ENCODE data around the gene TNNC1. TPM values are rescaled to one million over a fixed set of nuclear protein-coding genes. Genes with fewer than 3 reads are reported as not detected.

Gene TNNC1
- total and polyA plus RNA-seq, 3 donors from 2014 or later, result 11.3 to 91.7 (median 23.2) TPM

- 0 to 2% methylated on average over 22 to 83 of the region's 86 CpGs for WGBS, 2 donors
- no peak for TF ChIP-seq POLR2A (IDR thresholded peaks at IDR 0.05)
- TF ChIP-seq CTCF (IDR thresholded peaks at IDR 0.05), result no peak
- H3K9me3 ChIP-seq, result no peaks in the 10 kb centered on the region
- no peaks in the 10 kb centered on the region for H3K27me3 ChIP-seq
- peak within 1 kb of the TSS; percentile 97 to 98 for H3K4me3 ChIP-seq
- H3K4me1 ChIP-seq, result peaks cover 26% of the 10 kb centered on the region
- peak within 1 kb of the TSS; percentile 96 for H3K27ac ChIP-seq
- no peaks in the 10 kb centered on the region for H3K36me3 ChIP-seq (ENCODE audit: low read depth, missing control alignments)
- peak; percentile 92 for DNase-seq
- intact Hi-C loops (cut with DNase I; ENCODE audit: low total_unique reads), result no loop called here
Observed at GRCh38 chr3:52455283-52456168, 1.7 kb upstream of the TNNC1 start, which contains the start of gene NISCH. Gene NISCH, plus strand, starts transcription at chr3:52455604. Its CDS starts 38 bp downstream, at chr3:52455642.

- H3K4me3 ChIP-seq, result peak overlapping the region; percentile 97 to 98
- H3K27ac ChIP-seq, result peak overlapping the region; percentile 96
- H3K27me3 ChIP-seq, result no peaks in the 10 kb centered on the region
- no peak for TF ChIP-seq POLR2A (IDR thresholded peaks at IDR 0.05)
- no peak for TF ChIP-seq CTCF (IDR thresholded peaks at IDR 0.05)
- H3K4me1 ChIP-seq, result peaks cover 32% of the 10 kb centered on the region
- no peaks in the 10 kb centered on the region for H3K36me3 ChIP-seq (ENCODE audit: low read depth, missing control alignments)
- H3K9me3 ChIP-seq, result no peaks in the 10 kb centered on the region
- intact Hi-C loops (cut with DNase I; ENCODE audit: low total_unique reads), result no loop called here
- no peak for DNase-seq
- 22 to 27% methylated on average over 11 of the region's 11 CpGs for WGBS, 2 donors
Observed at GRCh38 chr3:52454938-52455282, 1.1 kb upstream of the TNNC1 start.

- intact Hi-C loops (cut with DNase I; ENCODE audit: low total_unique reads), result no loop called here
- Histone ChIP-seq H3K4me3 (peak overlapping the region in 1 of 2 donors; percentile 97), H3K27me3 (no peaks in the 10 kb centered on the region), H3K4me1 (peaks cover 34% of the 10 kb centered on the region), H3K27ac (peak overlapping the region; percentile 96), H3K36me3 (ENCODE audit: low read depth, missing control alignments) (no peaks in the 10 kb centered on the region), H3K9me3 (no peaks in the 10 kb centered on the region)
- 51 to 52% methylated on average over 8 of the region's 8 CpGs for WGBS, 2 donors
- TF ChIP-seq CTCF (IDR thresholded peaks at IDR 0.05) (no peak), POLR2A (IDR thresholded peaks at IDR 0.05) (no peak)
- no peak for DNase-seq
Observed at GRCh38 chr3:52454250-52454937, 553 bp upstream of the TNNC1 start.

DNA sequence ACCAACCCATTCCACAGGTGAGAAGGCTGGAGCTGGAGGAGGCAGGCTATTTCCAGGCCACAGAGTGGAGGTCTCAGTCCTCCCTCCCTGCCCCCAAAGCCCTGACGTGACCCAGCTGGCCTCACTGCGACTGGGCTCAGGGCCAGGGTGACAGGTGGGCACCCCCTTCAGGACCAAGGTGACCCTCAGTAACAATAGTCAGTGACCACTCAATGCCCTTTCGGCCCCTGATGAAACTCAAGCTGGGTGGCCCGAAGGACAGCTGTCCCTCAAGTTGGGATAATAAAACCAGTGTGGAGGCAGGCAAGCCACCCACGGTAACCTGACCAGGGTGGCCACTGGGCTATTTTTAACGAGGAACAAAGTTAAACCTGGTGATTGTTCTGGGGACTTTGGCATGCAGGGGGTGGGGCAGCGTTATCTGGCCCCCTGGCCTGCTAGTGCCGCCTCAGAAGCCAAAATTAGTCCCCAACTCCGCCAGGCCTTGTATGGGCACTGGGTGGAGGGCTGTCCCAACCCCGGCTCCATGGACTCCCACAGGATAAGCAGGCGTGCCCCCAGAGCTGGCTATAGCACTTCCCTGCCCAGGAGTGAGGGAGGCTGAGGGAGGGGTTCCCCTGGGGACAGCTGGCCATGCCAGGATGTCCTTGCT, 1.1 kb downstream of the TNNC1 start:
- TF ChIP-seq CTCF (IDR thresholded peaks at IDR 0.05) (no peak), POLR2A (IDR thresholded peaks at IDR 0.05) (no peak)
- Histone ChIP-seq H3K9me3 (no peaks in the 10 kb centered on the region), H3K27ac (no peak overlapping the region), H3K4me1 (peaks cover 31% of the 10 kb centered on the region), H3K4me3 (no peak overlapping the region), H3K36me3 (ENCODE audit: low read depth, missing control alignments) (no peaks in the 10 kb centered on the region), H3K27me3 (no peaks in the 10 kb centered on the region)
- 75 to 96% methylated on average over 5 to 11 of the region's 11 CpGs for WGBS, 2 donors
- intact Hi-C loops (cut with DNase I; ENCODE audit: low total_unique reads), result no loop called here
- DNase-seq, result no peak

All from testis (tissue), 3 donors.